Activated effector memory CD4-positive, alpha-beta T cell treated with Interleukin-2 at 50 U/mL for 16 hours (primary cell): ENCODE data around the gene PAPLN.

ENCODE experiments used
- DNase-seq: peaks from one replicate; pipeline ENCODE4 v3.0.0-alpha.2; 2020

PAPLN gene

DNA sequence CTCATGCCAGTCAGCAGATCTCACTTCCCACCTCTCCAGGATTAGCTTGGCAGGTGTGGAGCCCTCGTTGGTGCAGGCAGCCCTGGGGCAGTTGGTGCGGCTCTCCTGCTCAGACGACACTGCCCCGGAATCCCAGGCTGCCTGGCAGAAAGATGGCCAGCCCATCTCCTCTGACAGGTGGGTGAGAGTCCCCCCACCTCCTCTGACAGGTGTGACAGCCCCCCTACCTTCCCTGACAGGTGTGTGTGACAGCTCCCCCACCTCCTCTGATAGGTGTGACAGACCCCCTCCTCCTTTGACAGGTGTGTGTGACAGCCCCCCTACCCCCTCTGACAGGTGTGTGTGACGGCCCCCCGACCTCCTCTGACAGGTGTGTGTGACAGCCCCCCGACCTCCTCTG is 26.3 kb downstream of the PAPLN start:
- no peak for DNase-seq

DNA sequence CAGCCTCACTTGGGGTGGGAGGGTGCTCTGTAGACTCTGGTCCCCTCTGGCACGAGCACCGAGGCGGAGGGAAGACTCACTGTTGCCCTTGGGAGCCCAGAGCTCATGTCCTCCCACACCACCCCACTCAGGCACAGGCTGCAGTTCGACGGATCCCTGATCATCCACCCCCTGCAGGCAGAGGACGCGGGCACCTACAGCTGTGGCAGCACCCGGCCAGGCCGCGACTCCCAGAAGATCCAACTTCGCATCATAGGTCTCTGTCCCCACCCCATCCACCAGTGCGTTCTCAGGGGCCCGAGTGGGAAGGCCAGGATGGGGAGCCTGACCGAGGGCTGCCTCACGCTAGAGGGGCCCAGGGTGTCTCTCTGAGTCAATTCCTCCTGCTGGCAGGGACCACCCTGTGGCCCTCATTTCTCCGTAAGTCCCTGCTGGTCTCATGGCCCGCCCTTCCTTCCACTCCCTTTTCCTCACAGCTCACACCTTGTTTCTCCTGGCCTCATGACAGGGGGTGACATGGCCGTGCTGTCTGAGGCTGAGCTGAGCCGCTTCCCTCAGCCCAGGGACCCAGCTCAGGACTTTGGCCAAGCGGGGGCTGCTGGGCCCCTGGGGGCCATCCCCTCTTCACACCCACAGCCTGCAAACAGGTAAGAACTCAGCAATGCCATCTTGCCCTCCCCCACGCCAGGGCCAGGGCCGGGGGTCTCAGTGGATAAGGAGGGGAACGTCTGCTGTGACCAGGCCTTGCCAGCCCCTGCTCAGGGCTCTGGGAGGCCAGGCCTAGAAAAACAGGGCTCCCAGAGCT is 27.0 kb downstream of the PAPLN start:
- no peak for DNase-seq

GRCh38 chr14:73264885-73265720 is 27.8 kb downstream of the PAPLN start:
- DNase-seq = no peak

DNA sequence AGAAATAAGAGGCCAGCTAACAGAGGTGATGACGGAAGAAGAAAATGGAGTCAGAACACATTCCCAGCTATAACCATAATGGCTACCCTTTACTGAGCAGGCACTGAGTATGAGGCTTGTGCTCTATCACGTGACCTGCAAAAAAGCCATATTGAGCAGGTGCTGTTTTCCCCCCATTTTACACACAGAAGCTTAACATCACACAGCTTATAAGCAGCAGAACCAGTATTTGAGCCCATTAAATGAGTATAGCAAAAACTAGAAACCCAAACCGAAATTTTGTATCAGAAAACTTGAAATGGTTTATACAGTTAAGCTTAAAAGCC is 28.4 kb downstream of the PAPLN start:
- DNase-seq = no peak

GRCh38 chr14:73266317-73266716 is 29.0 kb downstream of the PAPLN start:
- DNase-seq = no peak

GRCh38 chr14:73267474-73267873 is 30.2 kb downstream of the PAPLN start:
- no peak for DNase-seq

- DNase-seq = no peak
Measured at GRCh38 chr14:73269729-73270531, 32.6 kb downstream of the PAPLN start.

GRCh38 chr14:73272393-73272792 is 35.1 kb downstream of the PAPLN start:
- no peak for DNase-seq

DNA sequence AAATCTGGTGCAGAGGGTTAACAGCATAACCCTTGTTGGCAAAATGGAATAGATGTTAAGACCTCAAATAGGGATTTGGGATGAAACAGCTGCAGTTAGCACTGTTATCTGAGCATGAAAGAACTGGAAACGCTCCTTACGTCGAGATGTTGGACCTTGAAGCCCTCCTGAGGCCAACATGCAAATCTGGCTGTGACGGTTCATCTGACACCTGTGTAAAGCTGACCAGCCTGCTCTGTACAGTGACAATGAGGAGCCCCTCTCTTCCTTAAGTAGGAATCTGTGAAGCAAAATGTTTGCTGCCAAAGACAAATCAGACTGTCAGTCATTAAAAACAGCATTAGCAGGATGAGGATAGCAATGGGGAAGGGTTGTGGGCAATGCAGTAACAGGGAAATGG is 36.5 kb downstream of the PAPLN start:
- DNase-seq = no peak

GRCh38 chr14:73276836-73277235 is 39.5 kb downstream of the PAPLN start:
- no peak for DNase-seq

DNA sequence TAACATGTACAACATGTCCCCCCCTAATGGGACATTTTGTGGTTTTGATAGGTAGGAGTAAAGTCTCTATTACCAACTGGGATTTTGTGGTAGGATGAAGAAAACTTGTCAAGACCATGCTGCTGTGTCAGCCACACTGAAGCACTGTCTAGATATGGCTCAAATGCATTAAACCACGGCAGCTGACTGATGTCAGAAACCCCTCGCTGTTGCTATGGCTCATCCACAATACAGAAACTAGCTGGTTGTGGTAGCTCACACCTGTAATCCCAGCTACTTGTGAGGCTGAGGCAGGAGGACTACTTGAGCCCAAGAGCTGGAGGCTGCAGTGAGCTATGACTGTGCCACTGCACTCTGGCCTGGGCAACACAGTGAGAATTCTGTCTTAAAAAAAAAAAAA is 40.1 kb downstream of the PAPLN start:
- no peak for DNase-seq

GRCh38 chr14:73280903-73281302 is 43.6 kb downstream of the PAPLN start:
- no peak for DNase-seq

- DNase-seq = no peak
Measured at GRCh38 chr14:73283608-73284379, 46.5 kb downstream of the PAPLN start.

DNA sequence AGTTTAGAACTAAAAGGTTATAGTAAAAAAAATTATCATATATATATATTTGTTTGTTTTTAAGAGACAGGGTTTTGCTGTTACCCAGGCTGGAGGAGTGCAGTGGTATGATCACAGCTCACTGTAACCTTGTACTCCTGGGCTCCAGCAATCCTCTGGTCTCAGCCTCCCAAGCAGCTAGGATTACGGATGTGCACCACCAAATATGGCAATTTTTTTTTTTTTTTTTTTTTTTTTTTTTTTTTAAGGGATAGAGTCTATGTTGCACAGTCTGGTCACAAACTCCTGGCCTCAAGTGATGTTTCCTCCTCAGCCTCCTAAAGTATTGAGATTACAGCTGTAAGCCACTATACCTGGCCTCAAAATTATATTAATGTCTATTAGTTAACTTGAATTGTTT is 48.7 kb downstream of the PAPLN start:
- no peak for DNase-seq

DNA sequence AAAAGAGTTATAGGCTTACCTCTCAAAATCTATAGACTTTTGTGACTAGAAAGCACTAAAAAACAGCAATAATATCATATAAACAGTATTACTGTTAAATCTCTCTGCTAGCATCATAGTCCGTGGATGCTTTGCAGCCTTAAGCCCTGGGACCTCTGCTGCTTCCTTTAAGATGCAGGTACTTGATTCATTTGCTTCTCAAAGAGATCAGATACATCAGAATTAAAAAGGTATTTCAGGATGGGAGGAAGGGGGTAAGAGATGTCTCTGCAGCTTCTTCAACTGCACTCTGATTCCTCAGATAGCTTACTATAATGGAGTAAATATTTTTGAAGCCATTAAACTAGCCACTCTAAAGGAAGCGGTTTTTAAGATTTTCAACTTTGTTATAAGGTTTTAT is 49.3 kb downstream of the PAPLN start:
- DNase-seq = no peak

DNA sequence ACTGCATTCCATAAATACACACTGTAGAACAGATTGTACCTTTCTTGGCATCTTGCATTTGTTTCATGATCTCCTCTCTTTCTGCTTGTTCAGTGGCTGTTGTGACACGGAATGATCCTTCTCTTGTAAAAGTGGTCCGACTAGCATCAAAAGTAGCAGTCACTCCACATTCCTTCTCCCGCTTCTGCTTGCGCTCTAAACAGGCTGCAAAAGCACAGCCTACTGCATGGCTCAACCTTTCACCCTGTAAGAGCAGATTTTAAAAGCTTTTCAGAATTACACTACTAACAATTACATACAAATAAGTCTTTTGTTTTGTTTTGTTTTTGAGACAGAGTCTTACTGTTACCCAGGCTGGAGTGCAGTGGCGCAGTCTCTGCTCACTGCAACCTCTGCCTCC is 49.8 kb downstream of the PAPLN start:
- DNase-seq = no peak

DNA sequence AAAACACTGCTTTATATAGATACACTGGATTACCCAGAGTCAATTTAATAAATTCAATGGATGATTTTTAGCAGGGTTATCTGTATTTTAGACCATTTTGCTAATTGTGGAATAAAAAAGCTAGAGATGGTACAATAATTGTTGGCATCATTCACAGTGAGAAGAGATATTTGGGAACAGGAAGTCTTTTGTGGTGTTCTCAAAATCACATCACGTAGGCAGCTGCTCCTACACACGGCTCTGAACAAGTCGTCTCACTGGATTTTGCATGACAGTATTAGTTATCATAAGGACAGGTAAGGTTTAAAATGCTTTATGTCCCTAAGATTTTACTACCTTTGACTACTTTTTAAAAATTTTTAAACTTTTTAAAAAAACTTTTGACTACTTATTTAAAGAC is 52.0 kb downstream of the PAPLN start:
- no peak for DNase-seq

DNA sequence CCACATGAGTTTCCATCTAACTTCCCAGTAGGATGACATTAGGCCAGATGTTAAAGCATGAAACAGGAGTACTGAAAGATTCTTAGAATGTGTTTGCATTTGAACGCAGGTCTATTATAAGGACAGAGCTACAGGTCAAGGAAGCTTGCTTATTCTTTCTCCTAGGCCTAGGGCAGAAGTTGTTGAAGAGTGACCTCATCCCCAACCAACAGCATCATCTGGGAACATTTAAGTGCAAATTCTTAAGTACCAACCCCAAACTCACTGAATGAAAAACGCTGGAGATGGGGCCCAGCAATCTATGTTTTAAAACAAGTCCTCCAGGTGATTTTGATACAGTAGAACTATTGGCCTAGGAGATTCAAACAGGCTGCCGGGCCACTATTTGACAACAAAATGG is 52.4 kb downstream of the PAPLN start:
- no peak for DNase-seq

DNA sequence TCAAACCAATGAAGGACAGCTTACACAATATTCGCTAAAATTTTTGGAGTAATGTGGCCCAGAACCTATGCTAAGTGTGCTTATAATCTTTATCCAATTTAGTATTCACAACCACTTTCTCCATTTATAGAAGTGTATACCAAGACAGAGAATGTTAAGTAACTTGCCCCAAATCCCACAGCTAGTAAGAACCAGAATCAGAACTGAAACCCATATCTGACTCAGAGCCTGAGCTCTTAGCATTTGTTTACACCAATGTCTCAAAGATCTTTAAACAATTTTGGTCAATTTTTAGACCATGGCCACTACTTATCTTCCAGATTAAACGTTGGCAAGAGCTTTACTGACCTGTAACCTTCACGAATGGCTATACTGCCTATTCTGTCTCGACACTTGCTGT is 53.0 kb downstream of the PAPLN start:
- DNase-seq = no peak

- DNase-seq = no peak
Measured at GRCh38 chr14:73293782-73294781, 56.8 kb downstream of the PAPLN start.

GRCh38 chr14:73295198-73295796 is 58.0 kb downstream of the PAPLN start:
- no peak for DNase-seq
